NCI-H510A treated with DMSO at 0.1 percent for 48 hours (cell line): ENCODE results near the gene THEM5.
A peak's percentile ranks its signal among the peaks of the same experiment; 100 is the strongest.

ENCODE experiments used
- DNase-seq: peaks from one replicate; lab custom pipeline; 2025; lab: John Stamatoyannopoulos, UW

THEM5 gene

DNA sequence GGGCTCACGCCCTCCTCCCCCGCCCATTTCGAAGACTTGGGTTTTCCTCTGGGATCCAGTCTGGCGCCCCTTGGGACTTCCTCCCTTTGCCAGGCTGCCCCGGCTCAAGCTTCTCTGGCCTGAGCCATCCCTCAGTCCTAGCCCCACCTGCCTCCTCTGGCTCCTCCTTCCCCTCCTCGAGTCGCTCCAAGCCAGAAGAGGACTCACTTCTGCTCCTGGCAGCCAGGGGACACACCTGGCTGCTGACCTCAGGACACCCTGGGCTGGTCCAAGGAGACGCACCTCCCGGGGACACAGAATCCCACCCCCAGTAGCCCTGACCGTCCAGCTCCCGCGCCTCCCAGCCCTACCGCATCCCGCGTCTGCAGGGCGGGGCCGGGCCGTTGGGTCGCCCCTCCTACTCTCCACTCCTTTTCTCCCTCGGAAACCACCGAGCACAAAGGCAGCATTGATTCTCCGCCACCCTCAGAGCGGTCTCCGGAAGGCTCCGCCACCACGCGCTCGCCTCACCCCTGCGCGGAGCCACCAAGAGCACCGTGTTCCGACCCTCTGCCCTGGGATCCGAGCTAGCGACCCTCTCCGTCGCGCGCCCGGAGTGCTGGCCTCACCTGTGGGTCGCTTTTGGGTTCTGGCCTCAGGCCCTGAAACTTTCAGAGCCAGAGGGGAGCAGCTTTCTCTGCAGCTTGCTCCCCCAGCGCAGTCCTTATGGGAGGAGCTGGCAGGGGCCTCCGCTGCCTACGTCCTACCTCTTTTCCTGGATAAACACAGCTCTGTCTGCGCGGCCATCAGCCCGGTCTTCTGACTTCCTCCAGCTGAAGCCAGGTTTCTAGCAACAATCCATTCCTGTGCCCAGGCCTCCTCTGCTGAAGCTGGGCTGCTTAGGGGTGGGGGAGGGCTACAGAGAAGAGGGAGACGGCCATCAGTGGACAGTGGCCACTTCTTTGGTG, 13.8 kb downstream of the THEM5 start, which contains the start of gene C2CD4D:
Gene C2CD4D (minus strand): TSS at position 364 of the 947 bp plus-strand sequence. CDS start 831 bp downstream, outside the sequence.
- peak; percentile 86 for DNase-seq

DNA sequence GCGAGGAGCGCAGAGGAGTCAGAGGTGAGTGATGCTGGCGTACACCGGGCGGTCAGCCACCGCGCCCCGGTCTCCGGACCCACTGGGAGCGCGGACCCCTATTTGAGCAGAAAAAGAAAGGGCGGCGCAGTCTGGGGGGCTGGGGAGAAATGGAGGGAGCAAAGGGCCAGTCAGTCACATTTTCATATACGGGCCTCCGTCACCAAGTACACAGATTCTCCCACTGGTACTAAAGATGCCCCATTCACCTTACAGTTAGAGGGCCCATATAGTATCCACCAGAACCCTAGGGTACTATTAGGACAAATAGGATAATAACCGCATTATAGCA, 14.5 kb downstream of the THEM5 start:
- no peak for DNase-seq

DNA sequence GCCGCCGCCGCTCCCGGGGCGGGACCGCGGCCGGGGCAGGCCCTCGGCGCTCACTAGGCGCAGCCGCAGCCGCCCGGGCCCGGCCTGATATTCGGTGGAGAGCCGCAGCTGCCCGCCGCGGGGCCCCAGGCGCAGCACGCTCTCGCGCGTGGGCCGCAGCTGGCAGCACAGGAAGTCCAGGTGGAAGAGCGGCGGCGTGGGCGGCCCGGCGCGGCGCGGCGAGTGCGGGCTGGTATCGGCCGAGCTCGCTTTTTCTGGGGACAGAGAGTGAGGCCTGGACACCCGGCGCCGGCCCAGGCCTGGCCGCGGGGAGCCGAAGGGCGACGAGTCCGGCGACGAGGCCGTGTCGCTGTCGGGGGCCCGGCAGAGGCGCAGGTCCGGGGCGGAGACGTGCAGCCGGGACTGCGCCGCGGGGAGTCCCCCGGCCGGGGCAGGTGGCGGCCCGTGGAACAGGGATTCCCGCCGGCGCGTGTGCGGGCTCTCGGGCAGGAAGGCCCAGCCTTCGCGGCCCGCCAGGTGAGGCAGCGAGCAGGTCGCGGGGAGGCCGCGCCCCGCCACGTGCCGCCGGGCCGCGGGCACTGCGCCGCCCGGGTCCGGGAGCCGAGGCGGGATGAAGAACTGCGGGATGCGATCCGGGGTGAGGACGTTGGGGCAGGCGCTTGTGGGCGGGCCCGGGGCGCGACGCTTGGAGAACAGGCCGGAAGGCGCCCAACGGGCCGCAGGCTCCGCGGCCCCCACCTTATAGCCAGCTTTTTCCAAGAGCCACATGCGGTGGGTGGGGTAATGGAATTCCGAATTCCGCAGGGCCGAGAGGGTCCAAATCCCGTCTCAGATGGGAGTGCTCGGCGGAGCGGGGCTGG, 15.1 kb downstream of the THEM5 start:
- DNase-seq: no peak

DNA sequence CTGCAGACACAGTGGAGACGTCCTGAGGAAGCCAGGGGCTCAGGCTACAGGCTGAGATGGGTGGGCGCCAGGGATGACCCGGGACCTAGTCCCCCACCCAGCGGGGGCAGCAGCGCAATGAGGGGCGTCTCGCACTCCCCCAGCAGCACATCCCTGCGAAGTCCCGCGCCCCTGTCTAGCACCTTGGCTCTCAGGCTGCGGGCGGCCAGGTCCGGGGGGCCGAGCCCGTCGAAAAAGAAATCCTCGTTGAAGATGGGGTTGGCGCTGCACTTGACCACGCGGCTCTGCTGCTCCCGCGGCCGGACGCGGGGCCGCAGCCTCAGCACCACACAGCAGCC, 15.7 kb downstream of the THEM5 start:
- no peak for DNase-seq

DNA sequence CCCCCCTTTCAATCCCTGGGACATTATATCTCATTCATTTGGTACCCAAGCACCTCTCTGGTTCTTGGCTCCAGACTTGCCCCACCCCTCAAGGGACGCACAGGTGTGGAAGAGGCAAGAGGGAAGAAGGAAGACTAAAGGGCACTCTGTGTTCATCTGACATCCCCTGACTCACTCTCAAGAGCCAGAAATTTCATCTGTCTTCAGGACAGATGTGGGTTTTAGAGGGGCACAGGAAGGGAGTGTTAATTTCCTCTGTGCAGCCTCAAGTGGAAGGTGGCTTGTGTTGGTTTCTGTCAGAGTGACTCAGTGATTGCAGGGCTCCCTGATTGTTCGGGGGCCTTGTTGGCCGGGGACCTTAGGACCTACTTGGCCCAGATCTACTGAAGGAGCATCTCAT, 16.3 kb downstream of the THEM5 start:
- DNase-seq: no peak

DNA sequence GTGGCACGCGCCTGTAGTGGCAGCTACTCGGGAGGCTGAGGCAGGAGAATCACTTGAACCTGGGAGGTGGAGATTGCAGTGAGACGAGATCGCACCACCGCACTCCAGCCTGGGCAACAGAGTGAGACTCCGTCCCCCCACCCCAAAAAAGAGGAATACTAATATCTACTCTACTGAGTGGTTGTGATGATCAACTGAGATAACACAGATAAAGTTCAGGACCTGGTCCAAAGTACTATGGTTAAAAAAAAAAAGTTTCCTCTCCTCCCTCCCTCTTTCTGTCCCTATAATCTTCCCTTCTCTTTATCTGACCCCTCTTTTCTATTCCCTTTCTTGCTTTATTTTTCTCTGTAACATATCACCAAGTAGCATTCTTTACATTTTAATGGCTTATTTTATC, 17.9 kb downstream of the THEM5 start:
- DNase-seq: no peak

DNA sequence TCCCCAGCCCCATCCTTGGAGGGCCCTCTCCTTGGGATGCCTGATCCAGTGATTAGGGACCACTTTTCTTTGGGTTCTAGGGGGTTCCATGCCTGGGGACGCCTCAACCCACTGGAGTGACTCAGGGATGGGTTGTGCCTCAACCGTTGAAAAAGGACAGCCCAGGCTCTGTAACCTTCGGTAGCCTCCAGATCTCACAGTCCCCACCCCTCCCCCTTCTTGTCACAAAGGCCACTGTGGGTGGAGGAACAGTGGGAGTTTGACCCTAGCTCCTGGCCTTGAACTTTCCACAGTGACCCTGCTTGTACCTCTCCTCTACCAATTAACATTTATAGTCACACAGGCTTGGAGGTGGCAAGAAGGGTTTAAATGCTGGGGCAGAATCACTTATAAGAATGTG, 19.3 kb downstream of the THEM5 start:
- no peak for DNase-seq

DNA sequence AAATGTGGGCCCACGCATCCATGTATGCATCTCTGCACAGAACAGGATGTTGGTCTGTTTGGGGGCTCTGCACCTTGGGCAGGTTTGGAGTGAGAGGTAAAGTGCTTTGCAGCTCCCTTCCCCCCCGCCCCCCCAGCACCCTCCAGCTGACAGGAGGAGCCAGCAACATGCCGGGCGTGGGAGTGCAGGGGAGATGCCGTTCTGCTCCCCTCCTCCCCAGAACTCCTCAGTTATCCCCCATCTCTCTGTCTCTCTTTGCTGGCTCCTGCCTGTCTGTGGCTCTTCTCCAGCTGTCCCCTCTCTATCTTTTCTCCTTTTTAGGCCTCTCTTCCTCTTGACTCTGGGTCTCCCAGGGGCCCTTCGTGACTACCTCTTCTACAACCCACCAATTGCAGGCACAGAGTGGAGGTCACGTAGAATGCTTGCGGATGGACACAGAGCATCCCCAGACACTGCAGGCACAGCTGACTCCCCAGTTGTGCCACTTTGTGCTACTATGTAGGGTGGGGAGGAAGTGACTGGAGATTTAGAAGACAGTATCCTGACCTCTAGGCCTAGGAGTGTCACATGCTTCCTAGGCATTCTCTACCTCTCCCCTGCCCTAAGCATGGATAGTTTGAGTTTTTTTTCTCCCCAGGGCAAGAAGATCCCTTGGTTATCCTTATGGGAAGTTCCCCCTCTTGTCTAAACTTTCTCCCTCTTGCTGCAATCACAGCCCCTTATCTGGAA, 20.2 kb downstream of the THEM5 start:
- DNase-seq: no peak

DNA sequence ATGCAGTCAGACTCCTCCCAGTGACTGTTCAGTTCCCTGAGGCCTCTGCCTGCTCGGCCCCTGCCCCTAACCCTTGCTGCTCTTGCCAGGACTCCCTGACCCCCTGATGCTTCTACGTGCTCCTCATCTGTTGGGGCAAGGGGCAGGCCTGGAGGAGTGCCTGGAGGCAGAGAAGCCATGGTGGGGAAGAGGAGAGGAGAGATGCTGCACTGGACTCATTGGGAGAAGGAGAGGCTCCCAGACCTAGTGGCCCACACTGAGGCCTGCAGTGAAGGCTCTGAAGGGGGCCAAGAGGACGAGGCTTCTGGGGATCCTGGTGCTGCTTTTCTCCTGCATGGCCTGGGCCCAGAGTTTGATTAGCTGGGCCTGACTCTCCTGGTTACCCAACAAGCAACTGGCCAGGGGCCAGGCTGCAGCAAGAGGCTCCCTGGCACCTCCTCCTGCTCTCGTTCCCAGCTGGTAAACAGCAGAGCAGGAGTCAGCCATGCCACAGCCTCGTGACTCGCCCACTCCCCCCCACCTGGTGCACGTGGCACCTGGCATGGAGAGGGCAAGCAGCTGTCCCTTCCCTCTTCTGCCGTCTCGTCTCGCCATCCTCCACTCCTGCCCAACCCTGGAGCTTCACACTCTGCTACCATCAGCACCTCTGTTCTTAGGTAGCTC, 21.1 kb downstream of the THEM5 start:
- DNase-seq: peak; percentile 89

DNA sequence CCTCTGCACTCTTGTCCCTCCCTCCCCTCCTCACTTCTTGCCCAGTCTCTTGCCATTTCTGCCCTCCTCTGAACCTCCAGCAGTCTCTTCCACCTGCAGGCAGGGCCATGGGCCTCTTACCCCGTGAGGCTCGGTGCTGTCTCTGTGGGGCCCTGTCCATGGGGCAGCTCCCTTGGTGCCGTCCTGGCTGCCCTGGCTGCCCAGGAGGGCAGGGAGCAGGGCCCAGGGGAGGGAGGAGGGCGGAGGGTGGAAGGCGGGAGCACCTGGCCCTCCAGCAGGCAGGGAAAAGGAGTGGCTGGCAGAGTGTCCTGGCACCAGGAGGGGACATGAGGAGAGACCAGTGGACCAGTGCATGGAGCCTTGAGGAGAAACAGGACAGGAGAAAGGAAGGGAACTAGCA, 21.9 kb downstream of the THEM5 start, which contains the start of gene RORC:
Gene RORC (minus strand): TSS at position 198 of the 400 bp plus-strand sequence. CDS start 38 bp downstream, at position 160.
- DNase-seq: peak; percentile 53

DNA sequence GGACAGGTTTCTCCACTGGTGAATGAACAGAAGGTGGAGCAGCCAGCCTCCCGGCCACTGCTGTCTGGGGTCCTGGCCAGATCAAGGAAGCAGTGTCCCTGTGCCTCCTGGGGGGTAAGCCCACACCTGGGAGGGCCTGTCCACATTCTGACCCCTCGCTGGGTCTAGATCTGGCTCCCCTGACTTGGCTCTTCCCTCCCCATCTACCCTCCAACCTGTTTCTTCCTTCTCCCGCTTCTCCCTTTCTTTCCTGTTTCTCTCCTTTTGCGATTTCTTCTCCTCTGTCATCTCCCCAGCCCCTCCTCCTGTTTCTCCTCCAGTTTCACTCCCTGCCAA, 22.3 kb downstream of the THEM5 start:
- no peak for DNase-seq

DNA sequence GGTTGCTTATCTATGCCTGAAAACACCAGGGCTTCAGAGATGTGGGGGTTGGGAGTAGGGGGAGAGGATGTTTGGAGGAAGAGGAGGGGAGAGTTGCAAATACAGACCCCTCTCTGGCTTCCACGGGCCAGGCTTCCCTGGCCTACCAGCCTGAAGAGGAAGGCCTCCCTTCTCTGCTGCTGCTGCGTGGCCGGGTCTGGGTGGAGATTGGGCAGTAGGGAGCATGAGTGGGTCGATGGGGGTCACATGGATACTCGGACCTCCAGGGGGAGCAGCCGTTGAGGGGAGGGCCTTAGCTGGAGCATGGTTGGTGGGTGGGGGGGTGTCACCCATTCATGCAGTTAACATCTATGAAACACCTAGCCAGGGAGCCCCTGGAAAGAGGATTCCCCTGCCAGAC, 23.5 kb downstream of the THEM5 start:
- no peak for DNase-seq

DNA sequence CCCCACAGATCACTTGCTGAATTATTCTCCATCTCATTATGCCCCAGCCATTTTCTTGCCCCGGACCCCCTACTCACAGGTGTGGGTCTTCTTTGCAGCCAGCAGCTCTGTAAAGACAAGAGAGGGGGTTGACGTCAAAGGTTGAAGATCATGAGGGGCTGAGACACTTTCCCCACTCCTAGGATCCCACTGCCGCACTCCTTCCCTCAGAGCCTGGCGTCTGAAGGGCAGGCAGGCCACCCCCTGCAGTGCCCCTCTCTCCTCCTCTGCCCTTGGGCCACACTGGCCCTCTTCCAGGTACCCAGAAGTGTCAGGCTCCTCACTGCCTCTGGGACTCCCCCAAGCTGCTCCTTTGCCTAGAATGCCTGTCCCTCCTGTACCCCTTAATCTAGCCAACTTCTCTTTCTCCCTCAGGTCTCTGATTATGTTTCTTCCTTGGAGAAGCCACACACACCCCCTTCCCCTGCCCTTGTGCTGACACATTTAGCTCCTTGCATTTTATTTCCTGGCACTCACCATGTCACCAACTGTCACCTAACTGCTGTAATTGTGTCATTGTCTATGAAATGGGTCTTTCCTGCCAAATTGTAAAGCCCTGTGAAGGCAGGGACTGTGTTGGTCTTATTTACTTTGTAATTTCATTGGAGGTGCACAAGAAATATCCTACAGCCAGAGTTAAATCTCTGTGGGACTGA, 24.0 kb downstream of the THEM5 start:
- no peak for DNase-seq

DNA sequence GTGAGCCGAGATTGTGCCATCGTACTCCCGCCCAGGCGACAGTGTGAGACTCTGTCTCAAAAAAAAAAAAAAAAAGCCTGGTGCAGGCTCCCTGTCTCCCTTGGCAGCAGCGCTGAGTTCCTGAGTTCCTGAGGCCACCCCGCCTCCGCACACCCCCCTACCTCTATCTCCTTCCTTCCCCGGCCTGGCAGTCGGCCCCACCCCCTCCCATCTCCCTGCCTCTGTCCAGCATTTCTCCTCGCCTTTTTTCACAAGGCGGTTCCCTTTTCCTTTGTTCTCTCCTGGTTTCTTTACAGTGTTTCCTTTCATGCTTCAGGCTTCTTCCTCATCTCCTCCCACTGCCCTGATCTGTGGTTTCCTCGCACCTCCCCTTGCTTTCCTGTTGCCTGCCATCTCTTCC, 24.6 kb downstream of the THEM5 start:
- no peak for DNase-seq

DNA sequence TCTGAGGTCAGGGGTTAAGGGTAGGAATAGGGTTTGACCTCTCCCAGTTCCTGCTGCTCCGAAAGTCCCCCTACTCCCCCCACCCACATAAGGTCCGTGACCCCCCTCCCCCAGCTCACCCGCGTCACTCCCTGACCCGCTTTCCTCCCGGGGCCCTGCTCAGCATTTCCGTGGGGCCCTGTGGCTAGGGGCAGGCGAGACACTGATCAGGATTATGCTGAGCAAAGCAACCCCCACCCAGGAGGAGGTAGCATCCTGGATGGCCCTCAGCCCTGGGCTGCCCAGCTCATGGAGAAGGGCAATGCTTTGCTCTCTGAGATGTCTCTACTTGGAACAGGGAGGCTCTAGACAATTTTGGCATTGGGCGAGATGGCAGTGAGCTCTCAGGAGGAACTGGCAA, 25.7 kb downstream of the THEM5 start:
- no peak for DNase-seq

DNA sequence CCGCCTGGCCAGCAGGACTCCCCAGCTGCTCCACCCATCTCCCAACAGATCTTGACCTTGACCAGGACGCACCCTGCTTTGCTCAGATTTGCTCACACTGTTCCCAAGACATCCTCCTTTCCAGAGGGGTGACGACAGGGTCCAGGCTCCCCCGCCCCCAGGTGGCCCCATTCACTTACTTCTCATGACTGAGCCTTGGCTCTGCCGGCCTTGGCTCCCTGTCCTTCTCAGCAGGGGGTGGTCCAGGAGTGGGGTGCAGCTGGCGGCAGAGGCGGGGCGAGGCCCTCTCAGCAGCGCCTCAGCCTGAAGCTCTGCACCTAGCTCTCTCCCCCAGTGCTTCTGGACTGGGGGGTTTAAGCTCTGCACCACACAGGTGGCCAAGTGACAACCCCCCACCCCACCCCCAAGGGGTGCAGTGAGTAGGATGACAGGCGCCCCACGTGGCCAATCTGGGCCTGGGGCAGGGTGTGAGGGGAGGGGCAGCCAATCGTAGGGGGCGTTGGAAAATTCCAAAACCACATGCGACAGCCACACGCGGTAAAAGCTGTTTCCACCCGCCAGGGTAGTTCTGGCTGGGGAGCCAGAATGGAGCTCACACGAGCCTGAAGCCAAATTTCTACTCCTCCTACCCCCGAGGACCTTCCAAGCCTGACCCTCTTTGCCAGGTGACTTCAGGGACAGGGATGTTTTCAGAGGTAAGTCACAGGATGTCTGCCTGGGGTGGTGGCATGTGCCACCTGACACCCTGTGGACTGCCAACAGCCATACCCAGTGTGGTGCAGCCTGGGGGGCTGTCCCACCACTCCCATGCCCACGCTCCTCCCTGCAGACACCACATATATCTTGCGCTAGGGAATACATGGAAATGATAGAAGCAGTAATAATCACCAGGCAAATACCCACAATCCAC, 27.5 kb downstream of the THEM5 start:
- DNase-seq: no peak

DNA sequence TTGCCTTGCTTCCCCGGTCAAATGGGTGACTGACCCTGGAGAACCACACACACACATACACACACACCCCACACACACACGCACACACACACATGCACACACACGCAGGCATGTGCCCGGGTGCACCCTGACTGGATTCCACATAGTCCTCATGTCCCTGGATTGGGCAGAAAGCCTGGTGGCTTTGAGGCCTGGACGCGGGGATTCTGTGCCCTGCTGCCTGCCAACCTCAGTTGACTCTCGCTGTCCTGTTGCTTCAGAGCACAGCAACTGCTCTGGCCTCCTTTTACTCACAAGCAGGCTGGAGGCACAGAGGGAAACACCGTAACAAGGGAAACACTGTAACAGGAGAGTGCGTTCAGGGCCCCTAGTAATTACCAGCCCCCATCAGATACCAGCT, 28.3 kb downstream of the THEM5 start:
- DNase-seq: no peak

DNA sequence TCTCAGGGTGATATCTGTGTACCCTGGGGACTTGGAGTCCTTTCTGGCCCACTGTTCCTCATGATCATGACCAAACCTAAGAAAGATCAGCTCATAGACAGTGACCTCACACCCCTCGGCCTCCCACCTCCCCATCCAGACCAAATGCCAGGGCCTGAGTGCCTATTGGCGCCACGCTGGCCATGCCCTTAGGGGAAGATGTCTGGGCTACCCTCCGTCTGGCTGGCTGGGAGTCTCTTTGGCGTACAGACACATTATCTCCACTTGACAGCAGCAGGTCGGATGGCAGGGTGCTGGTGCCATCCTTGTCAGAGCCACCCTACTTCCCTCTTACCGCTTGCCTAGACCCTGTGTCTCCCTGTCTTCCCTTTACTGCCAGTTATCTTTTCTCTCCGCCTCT, 30.3 kb downstream of the THEM5 start:
- no peak for DNase-seq

DNA sequence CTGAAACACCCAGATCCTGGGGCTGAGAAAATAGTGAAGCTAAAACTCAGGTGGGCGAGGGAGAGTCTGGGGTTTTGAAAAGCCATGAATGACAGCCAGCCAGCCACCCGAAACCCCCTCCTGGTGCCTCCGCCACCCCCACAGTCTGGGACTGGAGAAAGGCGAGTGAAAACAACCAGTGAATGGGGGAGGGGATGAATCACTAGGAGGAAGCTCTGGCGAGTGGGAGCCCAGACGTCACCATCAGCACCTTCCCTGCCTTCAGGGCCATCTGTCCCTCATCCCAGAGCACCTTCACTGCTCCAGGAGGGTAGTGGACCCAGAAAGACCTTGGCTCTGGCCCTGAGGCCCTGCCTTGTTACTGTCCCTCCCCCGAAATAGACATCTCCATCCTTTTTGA, 31.1 kb downstream of the THEM5 start:
- DNase-seq: no peak

DNA sequence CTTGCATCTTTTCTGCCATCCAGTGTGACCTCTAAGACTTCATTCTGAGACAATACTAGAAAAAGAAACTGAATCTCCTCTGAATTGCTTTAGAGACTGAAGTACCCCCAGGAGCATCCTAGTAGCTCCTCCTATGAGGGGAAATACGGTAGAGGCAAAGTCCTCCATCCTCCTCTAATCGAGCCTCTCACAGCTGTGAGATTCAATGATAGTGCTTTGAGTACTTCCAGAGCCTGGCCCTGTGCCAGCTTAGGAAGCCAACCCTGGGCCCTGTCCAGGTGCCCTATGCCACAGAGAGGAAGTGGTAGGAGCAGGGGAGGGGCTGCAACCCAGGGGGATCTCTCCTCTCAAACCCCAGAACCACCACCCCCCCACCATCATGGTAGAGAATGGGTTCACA, 32.6 kb downstream of the THEM5 start:
- DNase-seq: peak; percentile 91
